H1 (cell line): Measurements from ENCODE around the gene BCL2L11. TPM values are rescaled to one million over a fixed set of nuclear protein-coding genes. Genes with fewer than 3 reads are reported as not detected.

Experiments
- CTCF ChIA-PET: fragments of 300-600 bp; sonication (Branson Sonifier 250); formaldehyde crosslinking; loops from one replicate; lab custom pipeline; 2021; ENCODE audit not compliant: partially characterized antibody; lab: Charles Lee
- POLR2A ChIA-PET: fragments of 300-600 bp; sonication (Branson Sonifier 250); formaldehyde crosslinking; loops from one replicate; lab custom pipeline; 2021; ENCODE audit warnings: inconsistent platforms; ENCODE audit not compliant: partially characterized antibody; lab: Charles Lee
- DNase-seq, 2 experiments: peaks; one replicate each; pipeline versions ENCODE4 v3.0.0 to v3.0.0-alpha.2; 2010 to 2022; ENCODE audit warnings: low spot score in 2 of 2, low read depth in 1 of 2, mixed read lengths in 1 of 2
- FAIRE-seq: peaks from 2 replicates; lab custom pipeline; 2011; peaks lifted over from hg19 to GRCh38; lab: Jason Lieb, UNC
- H2AFZ ChIP-seq: 2 replicates; pipeline ENCODE4 v1.8.1; 2012; ENCODE audit warnings: low read length, inconsistent platforms
- H2AK5ac ChIP-seq: 2 replicates; pipeline ENCODE4 v1.6.1; 2013; ENCODE audit warnings: low read depth, low read length
- H2BK120ac ChIP-seq: replicated peaks from 2 replicates; pipeline ENCODE3; 2013; ENCODE audit warnings: low read depth, low read length, inconsistent platforms
- H2BK12ac ChIP-seq: 2 replicates; pipeline ENCODE4 v1.6.1; 2013; ENCODE audit warnings: low read depth, low read length
- H2BK15ac ChIP-seq: 2 replicates; pipeline ENCODE4 v1.6.1; 2013; ENCODE audit warnings: low read length
- H2BK20ac ChIP-seq: 2 replicates; pipeline ENCODE4 v1.6.1; 2013; ENCODE audit warnings: low read length
- H2BK5ac ChIP-seq: 2 replicates; pipeline ENCODE4 v1.6.1; 2013; ENCODE audit warnings: low read depth, low read length
- H3K14ac ChIP-seq: 2 replicates; pipeline ENCODE4 v1.6.1; 2013; ENCODE audit warnings: inconsistent platforms; ENCODE audit not compliant: insufficient read length
- H3K18ac ChIP-seq: 2 replicates; pipeline ENCODE4 v1.6.1; 2013; ENCODE audit warnings: low read length; ENCODE audit errors: extremely low read depth
- H3K23ac ChIP-seq: 2 replicates; pipeline ENCODE4 v1.6.1; 2013; ENCODE audit warnings: inconsistent platforms; ENCODE audit not compliant: insufficient read length
- H3K23me2 ChIP-seq: 2 replicates; pipeline ENCODE4 v1.6.1; 2013; ENCODE audit warnings: low read depth, low read length
- H3K27ac ChIP-seq: 2 replicates; pipeline ENCODE4 v1.6.1; 2011; ENCODE audit warnings: low read depth, low read length, inconsistent platforms
- H3K27me3 ChIP-seq, 4 experiments: replicated peaks in 1 of 4; 1 replicate in 1 of 4; 2 replicates in 3 of 4; pipeline versions ENCODE4 v1.6.1 to v1.8.1; 2011 to 2013; ENCODE audit warnings: low read length in 3 of 4, mild to moderate bottlenecking in 3 of 4, inconsistent platforms in 2 of 4, mixed read lengths in 2 of 4, moderate library complexity in 1 of 4; ENCODE audit not compliant: control insufficient read depth in 3 of 4, insufficient read depth in 3 of 4; ENCODE audit errors: extremely low read depth in 1 of 4
- H3K36me3 ChIP-seq, 4 experiments: 2 replicates each; pipeline versions ENCODE4 v1.6.1 to v1.8.1; 2011 to 2013; ENCODE audit warnings: mild to moderate bottlenecking in 4 of 4, low read length in 3 of 4, moderate library complexity in 2 of 4, control low read depth in 1 of 4, inconsistent platforms in 1 of 4; ENCODE audit not compliant: insufficient read depth in 4 of 4, control insufficient read depth in 2 of 4
- H3K4ac ChIP-seq: replicated peaks from 2 replicates; pipeline ENCODE3; 2013; ENCODE audit warnings: low read length, low read depth, mixed read lengths, inconsistent platforms; ENCODE audit not compliant: insufficient read length
- H3K4me1 ChIP-seq, 4 experiments: replicated peaks in 1 of 4; 1 replicate in 1 of 4; 2 replicates in 3 of 4; pipeline versions ENCODE4 v1.6.1 to v1.8.1; 2011 to 2013; ENCODE audit warnings: low read length in 3 of 4, inconsistent platforms in 2 of 4, mixed read lengths in 1 of 4; ENCODE audit not compliant: insufficient read depth in 4 of 4, control insufficient read depth in 3 of 4
- H3K4me2 ChIP-seq, 2 experiments: 2 replicates each; pipeline versions ENCODE4 v1.6.1 to v1.8.1; 2011 to 2013; ENCODE audit warnings: low read depth in 2 of 2, low read length in 2 of 2, control low read depth in 1 of 2, inconsistent platforms in 1 of 2, mild to moderate bottlenecking in 1 of 2; ENCODE audit not compliant: insufficient read depth in 1 of 2
- H3K4me3 ChIP-seq, 4 experiments: fragments of 200-600, 300-600 bp in 1 of 4; sonication (generic), shearing (Covaris generic), sonication (Bioruptor Twin) in 1 of 4; 2 replicates each; pipeline versions ENCODE4 v1.5.1 to v1.8.1; 2011 to 2016; ENCODE audit warnings: low read length in 4 of 4, low read depth in 3 of 4, control low read depth in 2 of 4, inconsistent platforms in 2 of 4, mild to moderate bottlenecking in 2 of 4, mixed read lengths in 1 of 4, moderate library complexity in 1 of 4; ENCODE audit not compliant: insufficient read depth in 2 of 4; ENCODE audit errors: extremely low read depth in 1 of 4
- H3K56ac ChIP-seq: replicated peaks from 2 replicates; pipeline ENCODE3; 2013; ENCODE audit warnings: low read depth, mild to moderate bottlenecking, mixed read lengths, low read length, inconsistent platforms; ENCODE audit not compliant: insufficient read length
- H3K79me1 ChIP-seq: 2 replicates; pipeline ENCODE4 v1.6.1; 2013; ENCODE audit warnings: low read depth, low read length, control low read depth
- H3K79me2 ChIP-seq, 2 experiments: 2 replicates each; pipeline versions ENCODE4 v1.6.1 to v1.8.1; 2012 to 2013; ENCODE audit warnings: low read length in 2 of 2, mild to moderate bottlenecking in 2 of 2, inconsistent platforms in 1 of 2; ENCODE audit not compliant: insufficient read depth in 2 of 2, control insufficient read depth in 1 of 2
- H3K9ac ChIP-seq, 4 experiments: replicated peaks in 1 of 4; 1 replicate in 1 of 4; 2 replicates in 3 of 4; pipeline versions ENCODE4 v1.6.1 to v1.8.1; 2011 to 2013; ENCODE audit warnings: low read depth in 3 of 4, low read length in 3 of 4, control low read depth in 2 of 4, mild to moderate bottlenecking in 2 of 4, moderate library complexity in 2 of 4, inconsistent platforms in 1 of 4; ENCODE audit errors: extremely low read depth in 1 of 4
- H3K9me3 ChIP-seq, 2 experiments: 2 replicates each; pipeline versions ENCODE4 v1.6.1 to v1.8.1; 2012 to 2013; ENCODE audit warnings: mild to moderate bottlenecking in 2 of 2, moderate library complexity in 2 of 2, control low read depth in 1 of 2, inconsistent platforms in 1 of 2, low read depth in 1 of 2, low read length in 1 of 2, mixed read lengths in 1 of 2; ENCODE audit not compliant: insufficient read depth in 2 of 2
- H4K20me1 ChIP-seq, 2 experiments: replicated peaks in 1 of 2; 2 replicates each; pipeline versions ENCODE3 to v1.8.1; 2011 to 2013; ENCODE audit warnings: inconsistent platforms in 2 of 2, low read length in 2 of 2, mild to moderate bottlenecking in 1 of 2; ENCODE audit not compliant: insufficient read depth in 2 of 2, control insufficient read depth in 1 of 2
- H4K5ac ChIP-seq: 2 replicates; pipeline ENCODE4 v1.6.1; 2013; ENCODE audit warnings: low read length, low read depth, mixed read lengths, inconsistent platforms; ENCODE audit not compliant: insufficient read length
- H4K8ac ChIP-seq: 2 replicates; pipeline ENCODE4 v1.8.0; 2013; ENCODE audit warnings: mild to moderate bottlenecking, moderate library complexity, low read length, inconsistent platforms; ENCODE audit not compliant: insufficient read depth; ENCODE audit errors: extremely low read depth
- H4K91ac ChIP-seq: replicated peaks from 2 replicates; pipeline ENCODE3; 2013; ENCODE audit warnings: low read length, mixed read lengths, inconsistent platforms; ENCODE audit not compliant: insufficient read length
- ASH2L ChIP-seq: fragments of 200-600, 300-600 bp; sonication (generic); IDR thresholded peaks from one replicate; pipeline ENCODE4 v1.7.1; 2017; ENCODE audit warnings: low read length
- CBX8 ChIP-seq: fragments of 300-800, 300-1000 bp; sonication (generic); IDR thresholded peaks from 2 replicates; pipeline ENCODE4 v1.7.1; 2016; ENCODE audit warnings: low read depth, low read length, borderline replicate concordance
- CEBPB ChIP-seq: IDR thresholded peaks from 2 replicates; pipeline ENCODE4 v1.6.1; 2012; ENCODE audit warnings: low read depth, low read length
- CHD1 ChIP-seq: IDR thresholded peaks from 2 replicates; pipeline ENCODE4 v1.6.1; 2012; ENCODE audit warnings: low read depth, low read length, improper control_type of control experiment
- EGR1 ChIP-seq: IDR thresholded peaks from 2 replicates; pipeline ENCODE4 v1.6.1; 2011; ENCODE audit warnings: low read depth, low read length, borderline replicate concordance
- HDAC2 ChIP-seq, 2 experiments: fragments of 300-600 bp in 1 of 2; sonication (generic) in 1 of 2; IDR thresholded peaks; 2 replicates each; pipeline ENCODE4 v1.6.1; 2011 to 2012; ENCODE audit warnings: low read depth in 2 of 2, low read length in 2 of 2, mild to moderate bottlenecking in 2 of 2, moderate library complexity in 2 of 2, borderline replicate concordance in 1 of 2, inconsistent platforms in 1 of 2
- JUN ChIP-seq: IDR thresholded peaks from 2 replicates; pipeline ENCODE4 v1.6.1; 2011; ENCODE audit warnings: low read depth, mild to moderate bottlenecking, improper control_type of control experiment, low read length
- KDM1A ChIP-seq: fragments of 200-600, 300-600 bp; sonication (generic); IDR thresholded peaks from 2 replicates; pipeline ENCODE4 v1.7.1; 2016; ENCODE audit warnings: mild to moderate bottlenecking, low read length, borderline replicate concordance
- PHF8 ChIP-seq: fragments of 200-600 bp; sonication (generic); conservative IDR thresholded peaks from 2 replicates; pipeline ENCODE4 v1.7.1; 2012; ENCODE audit warnings: low read depth, mild to moderate bottlenecking, inconsistent platforms, low read length, moderate library complexity
- RFX5 ChIP-seq: IDR thresholded peaks from 2 replicates; pipeline ENCODE4 v1.6.1; 2011; ENCODE audit warnings: low read depth, low read length, improper control_type of control experiment, borderline replicate concordance
- SP4 ChIP-seq: IDR thresholded peaks from 2 replicates; pipeline ENCODE4 v1.6.1; 2012; ENCODE audit warnings: low read length, inconsistent platforms
- TAF1 ChIP-seq: IDR thresholded peaks from 2 replicates; pipeline ENCODE4 v1.6.1; 2011; ENCODE audit warnings: mild to moderate bottlenecking, low read depth, low read length
- TBP ChIP-seq: IDR thresholded peaks from 2 replicates; pipeline ENCODE4 v1.6.1; 2011; ENCODE audit warnings: low read depth, low read length, improper control_type of control experiment
- ZNF274 ChIP-seq: IDR thresholded peaks from 2 replicates; pipeline ENCODE4 v1.7.0; 2012; ENCODE audit warnings: low read length, borderline replicate concordance; ENCODE audit errors: extremely low read depth
- WGBS, 2 experiments: shearing (Covaris generic) in 1 of 2; methylation state at CpG; one replicate each; pipeline versions ENCODE4 v1.1.6 to v1.1.7; 2013 to 2015; ENCODE audit warnings: low lambda C conversion rate in 2 of 2, mixed read lengths in 2 of 2, inconsistent platforms in 1 of 2, low coverage in 1 of 2, missing lambda C conversion rate in 1 of 2; ENCODE audit not compliant: insufficient replicate concordance in 2 of 2, insufficient coverage in 1 of 2, insufficient read length in 1 of 2; ENCODE audit errors: extremely low coverage in 1 of 2, missing lambda C conversion rate in 1 of 2; 5-methylcytosine and 5-hydroxymethylcytosine counted together
- polyA plus RNA-seq, 7 experiments: library from polyadenylated mRNA; depleted of rRNA in 3 of 7; stranded (reverse) in 5 of 7; unstranded in 2 of 7; fragments of >200 nt in 5 of 7; fragments of 200-250 nt in 2 of 7; gene quantifications; 1 replicate in 5 of 7; 2 replicates in 1 of 7; 4 replicates in 1 of 7; pipeline versions ENCODE4 v1.2.1 to v1.2.3, GENCODE V29; 2011 to 2013; ENCODE audit warnings: missing spikeins in 2 of 7, mixed read lengths in 2 of 7
- total RNA-seq: library from RNA; stranded (reverse); fragmentation: NEBNext Ultra II Directional; extraction: Animal tissue kit (Norgen Biotek cat#: 25700); gene quantifications from 2 replicates; pipeline ENCODE4 v1.2.1, GENCODE V29; 2021

BCL2L11 gene
- total and polyA plus RNA-seq, 2 of the 8 experiments (the other 6 are each of a cell fraction or from before 2014, with no cell fraction given): 7.5 to 22.9 TPM

- no peak overlapping the region for H3K14ac ChIP-seq
- no peaks in the 10 kb centered on the region; the same call in 1 of the 2 replicates for H3K79me1 ChIP-seq
- no peak overlapping the region for H3K23ac ChIP-seq
- no peaks in the 10 kb centered on the region; the same call in 1 of the 2 replicates for H3K23me2 ChIP-seq
- H3K4me3 ChIP-seq: no peak overlapping the region
- no peaks in the 10 kb centered on the region for H3K9me3 ChIP-seq
- no peak overlapping the region for H2AFZ ChIP-seq
- DNase-seq (no peak), FAIRE-seq (no peak)
- H3K9ac ChIP-seq: no peak overlapping the region
- H4K8ac ChIP-seq: no peak overlapping the region
- H3K27me3 ChIP-seq: no peaks in the 10 kb centered on the region
- no peak overlapping the region for H4K5ac ChIP-seq
- H3K27ac ChIP-seq: no peak overlapping the region
- no peak overlapping the region for H2BK5ac ChIP-seq
- H3K56ac ChIP-seq: no peak overlapping the region
- no peak overlapping the region for H2BK12ac ChIP-seq
- no peaks in the 10 kb centered on the region for H4K20me1 ChIP-seq
- 88% methylated on average over 2 of the region's 2 CpGs; no CpG with 5 or more reads in 1 of the 2 experiments for WGBS, 2 experiments
- CTCF ChIA-PET: interaction anchor here (1.0 to 3.4 kb wide), 4 partner anchors 8 to 68 kb away, joined by 3 to 18 read pairs (median 5); no protein-coding TSS in a partner anchor
- no peak overlapping the region for H2BK20ac ChIP-seq
- POLR2A ChIA-PET: interaction anchor here (1.0 to 1.1 kb wide), 2 partner anchors 9 to 16 kb away, joined by 3 to 4 read pairs; no protein-coding TSS in a partner anchor
- no peaks in the 10 kb centered on the region for H3K36me3 ChIP-seq
- no peaks in the 10 kb centered on the region; a peak in 1 of 7 replicates for H3K4me1 ChIP-seq
- H3K18ac ChIP-seq: no peak overlapping the region
- no peak overlapping the region for H2AK5ac ChIP-seq
- H2BK15ac ChIP-seq: no peak overlapping the region
- no peak overlapping the region for H4K91ac ChIP-seq
- H2BK120ac ChIP-seq: no peak overlapping the region
- H3K4me2 ChIP-seq: no peak overlapping the region
- no peak overlapping the region for H3K4ac ChIP-seq
- no peaks in the 10 kb centered on the region for H3K79me2 ChIP-seq
- no peak for TF ChIP-seq CEBPB
- no peak for TF ChIP-seq TBP
- no peak for TF ChIP-seq SP4
- no peak for TF ChIP-seq CHD1
- no peak for TF ChIP-seq TAF1
- TF ChIP-seq RFX5: no peak
- TF ChIP-seq ASH2L: no peak
- TF ChIP-seq ZNF274: no peak
- no peak for TF ChIP-seq EGR1
- TF ChIP-seq HDAC2 (IDR thresholded peaks at IDR 0.05; ENCODE audit: borderline replicate concordance in 1 of 2, low read depth in 2 of 2, low read length in 2 of 2): no peak
- no peak for TF ChIP-seq PHF8
- no peak for TF ChIP-seq CBX8
- no peak for TF ChIP-seq KDM1A
- TF ChIP-seq JUN: no peak
These were observed 64.1 kb downstream of the BCL2L11 start for GRCh38 chr2:111184725-111185310.
